GM23338 (cell line): Measurements from ENCODE around the gene UGT2A3.

Experiments used
- CTCF ChIP-seq, 2 experiments: fragments of 200-600 bp in 1 of 2; sonication (generic) in 1 of 2; conservative IDR thresholded peaks; 2 replicates each; pipeline versions ENCODE4 v1.5.1 to v1.6.1; 2016 to 2017; ENCODE audit warnings: antibody characterized with exemption in 2 of 2, low read depth in 2 of 2, mild to moderate bottlenecking in 2 of 2, moderate library complexity in 1 of 2
- EZH2 ChIP-seq: fragments of 200-600 bp; sonication (generic); IDR thresholded peaks from one replicate; pipeline ENCODE4 v1.8.0; 2017; ENCODE audit warnings: antibody characterized with exemption, mild to moderate bottlenecking, low read depth; ENCODE audit not compliant: unreplicated experiment

- TF ChIP-seq CTCF (conservative IDR thresholded peaks at IDR 0.05; ENCODE audit: low read depth in 2 of 2) = no peak
- no peak for TF ChIP-seq EZH2
Observed at GRCh38 chr4:68905598-68905938, 46.0 kb downstream of the UGT2A3 start.
